Glutamatergic neuron (in vitro differentiated cells): Measurements from ENCODE around the gene PSMD8. TPM values are rescaled to one million over a fixed set of nuclear protein-coding genes. Genes with fewer than 3 reads are reported as not detected.

Experiments used
- DNase-seq: peaks from one replicate; pipeline ENCODE4 v3.0.0; 2022
- H3K27ac Mint-ChIP-seq: one replicate; pipeline ENCODE4 v1.8.0; 2020; ENCODE audit warnings: mild to moderate bottlenecking, mixed read lengths, inconsistent platforms; ENCODE audit not compliant: unreplicated experiment
- H3K27me3 Mint-ChIP-seq: one replicate; pipeline ENCODE4 v1.8.0; 2020; ENCODE audit warnings: mild to moderate bottlenecking, moderate library complexity, mixed read lengths, inconsistent platforms; ENCODE audit not compliant: unreplicated experiment
- H3K36me3 Mint-ChIP-seq: one replicate; pipeline ENCODE4 v1.8.0; 2020; ENCODE audit warnings: mild to moderate bottlenecking, mixed read lengths, inconsistent platforms; ENCODE audit not compliant: unreplicated experiment
- H3K4me1 Mint-ChIP-seq: one replicate; pipeline ENCODE4 v1.8.0; 2020; ENCODE audit warnings: mild to moderate bottlenecking, low read depth, mixed read lengths, inconsistent platforms; ENCODE audit not compliant: unreplicated experiment
- H3K4me3 Mint-ChIP-seq: one replicate; pipeline ENCODE4 v1.8.0; 2020; ENCODE audit warnings: mild to moderate bottlenecking, mixed read lengths, inconsistent platforms; ENCODE audit not compliant: unreplicated experiment
- H3K9me3 Mint-ChIP-seq: one replicate; pipeline ENCODE4 v1.8.0; 2020; ENCODE audit warnings: mild to moderate bottlenecking, moderate library complexity, mixed read lengths, inconsistent platforms; ENCODE audit not compliant: unreplicated experiment
- CTCF ChIP-seq: fragments of 200-600 bp; sonication (generic); IDR thresholded peaks from one replicate; pipeline ENCODE4 v1.5.0; 2021; ENCODE audit not compliant: partially characterized antibody, unreplicated experiment
- total RNA-seq: library from RNA; stranded (reverse); fragmentation: NEBNext Ultra II Directional; extraction: Animal tissue kit (Norgen Biotek cat#: 25700); gene quantifications from one replicate; pipeline ENCODE4 v1.2.1, GENCODE V29; 2021; ENCODE audit not compliant: unreplicated experiment

The PSMD8 gene
- total RNA-seq, 1 donor from 2014 or later, result 156 TPM

GRCh38 chr19:38355728-38356725 lies 18.3 kb upstream of the PSMD8 start:
- Mint-ChIP-seq H3K27ac (peak overlapping the region; percentile 72), H3K9me3 (peaks cover 14% of the 10 kb centered on the region)

GRCh38 chr19:38358071-38358470 lies 16.3 kb upstream of the PSMD8 start:
- Mint-ChIP-seq H3K4me1 (peaks cover 12% of the 10 kb centered on the region), H3K4me3 (no peak overlapping the region), H3K9me3 (peaks cover 8% of the 10 kb centered on the region), H3K27me3 (peaks cover 15% of the 10 kb centered on the region), H3K36me3 (peaks cover 4% of the 10 kb centered on the region), H3K27ac (no peak overlapping the region)
- no peak for TF ChIP-seq CTCF
- no peak for DNase-seq

More at GRCh38 chr19:38355728-38356725, 18.3 kb upstream of the PSMD8 start:
- Mint-ChIP-seq H3K36me3 (peaks cover 4% of the 10 kb centered on the region), H3K27me3 (peaks cover 19% of the 10 kb centered on the region), H3K4me1 (peaks cover 18% of the 10 kb centered on the region), H3K4me3 (no peak overlapping the region)
- no peak for TF ChIP-seq CTCF
- DNase-seq, result no peak

GRCh38 chr19:38359242-38360021 lies 14.9 kb upstream of the PSMD8 start:
- Mint-ChIP-seq H3K36me3 (peaks cover 4% of the 10 kb centered on the region), H3K4me3 (peak overlapping the region; percentile 71), H3K27me3 (peaks cover 13% of the 10 kb centered on the region), H3K27ac (peak overlapping the region; percentile 66), H3K9me3 (peaks cover 11% of the 10 kb centered on the region), H3K4me1 (peaks cover 7% of the 10 kb centered on the region)
- DNase-seq, result no peak
- TF ChIP-seq CTCF, result no peak

- TF ChIP-seq CTCF, result no peak
- Mint-ChIP-seq H3K4me3 (peak overlapping the region; percentile 90), H3K9me3 (peaks cover 9% of the 10 kb centered on the region), H3K4me1 (peaks cover 5% of the 10 kb centered on the region), H3K27ac (peak overlapping the region; percentile 80), H3K36me3 (peaks cover 4% of the 10 kb centered on the region), H3K27me3 (peaks cover 13% of the 10 kb centered on the region)
- no peak for DNase-seq
These were observed 14.0 kb upstream of the PSMD8 start for GRCh38 chr19:38360351-38360750.
